ENCODE results near the gene SLIT3. TPM values are rescaled to one million over a fixed set of nuclear protein-coding genes. Genes with fewer than 3 reads are reported as not detected.

The SLIT3 gene
- total RNA-seq, 1 experiment from 2014 or later = 0.10 TPM

DNA sequence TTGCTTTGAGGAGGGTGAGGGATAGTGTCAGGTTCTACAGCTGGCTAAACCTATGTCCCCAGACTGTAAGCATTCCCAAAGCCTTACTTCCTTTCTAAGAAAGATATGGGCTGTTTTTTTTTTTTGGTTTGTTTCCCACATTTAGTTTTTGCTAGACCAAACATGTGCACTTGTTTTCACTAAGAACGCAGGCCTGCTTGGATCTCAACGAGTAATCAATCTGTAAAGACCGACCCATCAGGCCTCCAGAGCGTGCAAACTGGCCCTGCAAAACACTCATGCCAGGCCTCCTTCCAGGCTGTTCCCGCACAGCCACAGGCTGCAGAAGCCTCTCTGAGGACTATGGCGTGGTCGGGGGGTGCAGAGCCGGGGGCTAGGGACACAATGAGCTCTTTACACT is 416.9 kb downstream of the SLIT3 start (continued):
- TF ChIP-seq, protein P1, sequence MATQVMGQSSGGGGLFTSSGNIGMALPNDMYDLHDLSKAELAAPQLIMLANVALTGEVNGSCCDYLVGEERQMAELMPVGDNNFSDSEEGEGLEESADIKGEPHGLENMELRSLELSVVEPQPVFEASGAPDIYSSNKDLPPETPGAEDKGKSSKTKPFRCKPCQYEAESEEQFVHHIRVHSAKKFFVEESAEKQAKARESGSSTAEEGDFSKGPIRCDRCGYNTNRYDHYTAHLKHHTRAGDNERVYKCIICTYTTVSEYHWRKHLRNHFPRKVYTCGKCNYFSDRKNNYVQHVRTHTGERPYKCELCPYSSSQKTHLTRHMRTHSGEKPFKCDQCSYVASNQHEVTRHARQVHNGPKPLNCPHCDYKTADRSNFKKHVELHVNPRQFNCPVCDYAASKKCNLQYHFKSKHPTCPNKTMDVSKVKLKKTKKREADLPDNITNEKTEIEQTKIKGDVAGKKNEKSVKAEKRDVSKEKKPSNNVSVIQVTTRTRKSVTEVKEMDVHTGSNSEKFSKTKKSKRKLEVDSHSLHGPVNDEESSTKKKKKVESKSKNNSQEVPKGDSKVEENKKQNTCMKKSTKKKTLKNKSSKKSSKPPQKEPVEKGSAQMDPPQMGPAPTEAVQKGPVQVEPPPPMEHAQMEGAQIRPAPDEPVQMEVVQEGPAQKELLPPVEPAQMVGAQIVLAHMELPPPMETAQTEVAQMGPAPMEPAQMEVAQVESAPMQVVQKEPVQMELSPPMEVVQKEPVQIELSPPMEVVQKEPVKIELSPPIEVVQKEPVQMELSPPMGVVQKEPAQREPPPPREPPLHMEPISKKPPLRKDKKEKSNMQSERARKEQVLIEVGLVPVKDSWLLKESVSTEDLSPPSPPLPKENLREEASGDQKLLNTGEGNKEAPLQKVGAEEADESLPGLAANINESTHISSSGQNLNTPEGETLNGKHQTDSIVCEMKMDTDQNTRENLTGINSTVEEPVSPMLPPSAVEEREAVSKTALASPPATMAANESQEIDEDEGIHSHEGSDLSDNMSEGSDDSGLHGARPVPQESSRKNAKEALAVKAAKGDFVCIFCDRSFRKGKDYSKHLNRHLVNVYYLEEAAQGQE (IDR thresholded peaks at IDR 0.05; ENCODE audit: low read depth) = no peak
- no peak for TF ChIP-seq CBX3 (IDR thresholded peaks at IDR 0.05; ENCODE audit: low read depth)
- TF ChIP-seq JUND (IDR thresholded peaks at IDR 0.05) = no peak
- TF ChIP-seq EGR1 (IDR thresholded peaks at IDR 0.05; ENCODE audit: low read depth) = no peak
- TF ChIP-seq SRF (IDR thresholded peaks at IDR 0.05; ENCODE audit: low read depth) = no peak
- no peak for TF ChIP-seq TCF7L2 (IDR thresholded peaks at IDR 0.05; ENCODE audit: borderline replicate concordance, extremely low read depth, insufficient read depth, insufficient read length)
- no peak for TF ChIP-seq EZH2 (IDR thresholded peaks at IDR 0.05)
- TF ChIP-seq POLR2AphosphoS5 (IDR thresholded peaks at IDR 0.05; ENCODE audit: low read depth, low read length) = no peak
- TF ChIP-seq SIN3A (IDR thresholded peaks at IDR 0.05; ENCODE audit: low read depth) = no peak
- TF ChIP-seq SP1 (IDR thresholded peaks at IDR 0.05; ENCODE audit: low read depth) = no peak

DNA sequence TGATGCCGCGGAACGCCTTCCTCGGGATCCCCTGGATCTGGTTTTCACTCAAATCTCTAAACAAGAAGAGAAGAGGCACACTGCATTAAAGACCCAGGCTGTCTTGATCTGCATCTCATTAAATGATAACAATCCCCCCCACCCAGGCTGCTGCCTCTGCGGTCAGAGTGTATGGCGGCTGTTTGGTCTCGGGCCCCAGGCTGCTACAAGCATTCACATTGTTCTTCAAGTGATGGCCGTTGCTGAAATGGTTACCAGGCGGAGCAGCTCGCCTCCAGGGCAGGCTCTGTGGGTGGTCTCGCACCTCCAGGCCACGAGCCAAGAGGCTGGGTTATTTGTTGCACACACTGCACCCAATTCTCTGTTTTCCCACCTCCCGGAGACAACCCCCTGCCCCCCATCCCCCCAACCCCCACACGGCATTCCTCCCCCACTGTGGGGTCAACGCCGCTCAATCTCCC is 417.6 kb downstream of the SLIT3 start:
- ATAC-seq (no peak), DNase-seq (ENCODE audit: low read depth, low spot score) (no peak)
- Histone ChIP-seq H2AFZ (ENCODE audit: low read depth, low read length, poor library complexity, severe bottlenecking) (no peak overlapping the region), H3K79me2 (ENCODE audit: insufficient read depth, low read length) (no peaks in the 10 kb centered on the region), H3K9ac (ENCODE audit: low read length) (no peak overlapping the region), H3K4me1 (ENCODE audit: control insufficient read depth in 1 of 2, insufficient read depth in 2 of 2, low read length in 2 of 2) (no peaks in the 10 kb centered on the region), H3K27me3 (ENCODE audit: insufficient read depth, low read length) (peaks cover 59% of the 10 kb centered on the region), H3K36me3 (ENCODE audit: control insufficient read depth in 1 of 2, insufficient read depth in 2 of 2, low read length in 2 of 2) (no peaks in the 10 kb centered on the region), H3K9me2 (ENCODE audit: insufficient read depth) (no peaks in the 10 kb centered on the region), H4K20me1 (ENCODE audit: insufficient read depth) (no peaks in the 10 kb centered on the region), H3K4me3 (replicated peaks in 1 of 2; ENCODE audit: low read depth in 1 of 2, low read length in 2 of 2) (no peak overlapping the region), H3K27ac (ENCODE audit: low read depth, low read length) (no peak overlapping the region), H3K4me2 (ENCODE audit: low read length) (no peak overlapping the region), H3K9me3 (ENCODE audit: control insufficient read depth in 1 of 2, insufficient read depth in 1 of 2, low read depth in 1 of 2, low read length in 2 of 2) (no peaks in the 10 kb centered on the region)
- no TSS peak for BruUV-seq (replicated peaks)
- intact Hi-C loops (cut with micrococcal nuclease) = no loop called here
- TF ChIP-seq EZH2phosphoT487 (IDR thresholded peaks at IDR 0.05; ENCODE audit: borderline replicate concordance) (no peak), SRF (IDR thresholded peaks at IDR 0.05; ENCODE audit: low read depth) (no peak), JUND (IDR thresholded peaks at IDR 0.05) (no peak)
- TF ChIP-seq, protein P1 (IDR thresholded peaks at IDR 0.05; ENCODE audit: low read depth) = no peak
- RAD21 ChIA-PET (ENCODE audit: low non-redundant PET in 1 of 2, low total read pairs in 2 of 2, uncharacterized antibody in 2 of 2, unreplicated experiment in 2 of 2) = no interaction called here
- CTCF ChIA-PET = no interaction called here
- POLR2A ChIA-PET = no interaction called here

All from HCT116 (cell line).